ENCODE results near the gene CDKAL1.

GRCh38 chr6:20566109-20566508 is 31.9 kb downstream of the CDKAL1 start:
- TF ChIP-seq GATA3 (IDR thresholded peaks at IDR 0.05; ENCODE audit: low read depth, low read length) = no peak
- no peak for TF ChIP-seq GATA2 (IDR thresholded peaks at IDR 0.05; ENCODE audit: low read depth, low read length)

Measured in SH-SY5Y (cell line).